ENCODE data around the gene PIMREG. TPM values are rescaled to one million over a fixed set of nuclear protein-coding genes. Genes with fewer than 3 reads are reported as not detected.

PIMREG gene
- total RNA-seq, 1 donor from 2014 or later: 0.27 TPM

- Mint-ChIP-seq H3K27me3 (peaks cover 6% of the 10 kb centered on the region), H3K9me3 (no peaks in the 10 kb centered on the region), H3K4me3 (no peak overlapping the region), H3K4me1 (peaks cover 11% of the 10 kb centered on the region), H3K27ac (no peak overlapping the region), H3K36me3 (ENCODE audit: low read depth) (no peaks in the 10 kb centered on the region)
- POLR2A ChIA-PET: no interaction called here
- no peak for DNase-seq
- CTCF ChIA-PET: interaction anchor here (2.8 kb wide), 1 partner anchor 836 kb away, joined by 22 read pairs; no protein-coding TSS in a partner anchor
- no peak for TF ChIP-seq CTCF (IDR thresholded peaks at IDR 0.05)
- intact Hi-C loops (cut with micrococcal nuclease): loop anchor here (5.0 kb wide), 1 partner anchor 717 kb away; no protein-coding TSS in a partner anchor
- no peak for ATAC-seq (ENCODE audit: low read depth)
Observed at GRCh38 chr17:6423931-6424330, 20.3 kb upstream of the PIMREG start.

- ATAC-seq (ENCODE audit: low read depth): no peak
- Mint-ChIP-seq H3K36me3 (ENCODE audit: low read depth) (no peaks in the 10 kb centered on the region), H3K27me3 (peaks cover 6% of the 10 kb centered on the region), H3K27ac (no peak overlapping the region), H3K4me1 (peaks cover 11% of the 10 kb centered on the region), H3K9me3 (peaks cover 3% of the 10 kb centered on the region), H3K4me3 (no peak overlapping the region)
- intact Hi-C loops (cut with micrococcal nuclease): no loop called here
- no peak for DNase-seq
- no peak for TF ChIP-seq CTCF (IDR thresholded peaks at IDR 0.05)
- POLR2A ChIA-PET: no interaction called here
- CTCF ChIA-PET: interaction anchor here (0.9 to 1.8 kb wide), 3 partner anchors 12 to 838 kb away, joined by 3 to 8 read pairs (median 3); no protein-coding TSS in a partner anchor
Observed at GRCh38 chr17:6425407-6425806, 18.8 kb upstream of the PIMREG start.

- CTCF ChIA-PET: no interaction called here
- no peak for TF ChIP-seq CTCF (IDR thresholded peaks at IDR 0.05)
- no peak for ATAC-seq (ENCODE audit: low read depth)
- DNase-seq: no peak
- H3K36me3 Mint-ChIP-seq (ENCODE audit: low read depth): peaks cover 3% of the 10 kb centered on the region
- peaks cover 8% of the 10 kb centered on the region for H3K9me3 Mint-ChIP-seq
- intact Hi-C loops (cut with micrococcal nuclease): no loop called here
- no peak overlapping the region for H3K27ac Mint-ChIP-seq
- H3K4me3 Mint-ChIP-seq: no peak overlapping the region
- H3K27me3 Mint-ChIP-seq: peaks cover 11% of the 10 kb centered on the region
- peaks cover 11% of the 10 kb centered on the region for H3K4me1 Mint-ChIP-seq
- POLR2A ChIA-PET: no interaction called here
Observed at GRCh38 chr17:6426356-6427101, 17.7 kb upstream of the PIMREG start.

- peak overlapping the region; percentile 59 for H3K27ac Mint-ChIP-seq
Observed at GRCh38 chr17:6427279-6427781, 16.9 kb upstream of the PIMREG start.

More at GRCh38 chr17:6427279-6427781, 16.9 kb upstream of the PIMREG start:
- TF ChIP-seq CTCF (IDR thresholded peaks at IDR 0.05): no peak
- POLR2A ChIA-PET: no interaction called here
- Mint-ChIP-seq H3K9me3 (peaks cover 12% of the 10 kb centered on the region), H3K36me3 (ENCODE audit: low read depth) (peaks cover 3% of the 10 kb centered on the region), H3K4me3 (peak overlapping the region; percentile 11), H3K27me3 (peaks cover 11% of the 10 kb centered on the region), H3K4me1 (peaks cover 10% of the 10 kb centered on the region)
- CTCF ChIA-PET: interaction anchor here (0.7 kb wide), 1 partner anchor 899 kb away, joined by 3 read pairs; no protein-coding TSS in a partner anchor
- DNase-seq (no peak), ATAC-seq (ENCODE audit: low read depth) (peak; percentile 34)
- intact Hi-C loops (cut with micrococcal nuclease): no loop called here

Measured in activated B cell treated with CpG ODN at 0.5 μM for 24 hours (primary cell).